OCI-LY7 (cell line): ENCODE results near the gene VIL1. TPM values are rescaled to one million over a fixed set of nuclear protein-coding genes. Genes with fewer than 3 reads are reported as not detected.

Source experiments
- BruUV-seq: library from RNA; stranded (reverse); fragments of 400-500 nt; replicated peaks from 2 replicates; lab custom pipeline; 2021; lab: Mats Ljungman, UMichigan
- CTCF ChIA-PET: fragments of 300-600 bp; sonication (Branson Sonifier 250); formaldehyde crosslinking; loops from one replicate; lab custom pipeline; 2022; ENCODE audit warnings: antibody characterized with exemption; ENCODE audit not compliant: unreplicated experiment; lab: Charles Lee
- POLR2A ChIA-PET: fragments of 300-600 bp; sonication (Branson Sonifier 250); formaldehyde crosslinking; loops from one replicate; lab custom pipeline; 2022; ENCODE audit warnings: antibody characterized with exemption; lab: Charles Lee
- DNase-seq: peaks from one replicate; pipeline ENCODE4 v3.0.0-alpha.2; 2015; ENCODE audit warnings: low spot score
- H2AFZ ChIP-seq: fragments of 200-600 bp; sonication (generic), shearing (Covaris generic); 2 replicates; pipeline ENCODE4 v1.6.1; 2014; ENCODE audit warnings: mild to moderate bottlenecking, antibody characterized with exemption, low read length, moderate library complexity
- H3K27ac ChIP-seq: fragments of 200-600 bp; sonication (generic); 2 replicates; pipeline ENCODE4 v1.5.1; 2014; ENCODE audit warnings: mixed run types, low read depth, mild to moderate bottlenecking, moderate library complexity, low read length, inconsistent platforms; ENCODE audit not compliant: poor library complexity, severe bottlenecking
- H3K36me3 ChIP-seq: fragments of 200-600 bp; sonication (generic); 2 replicates; pipeline ENCODE4 v1.6.1; 2014; ENCODE audit warnings: mild to moderate bottlenecking, antibody characterized with exemption, low read length, moderate library complexity, mixed read lengths; ENCODE audit not compliant: insufficient read depth
- H3K4me1 ChIP-seq: fragments of 200-600 bp; sonication (generic); 2 replicates; pipeline ENCODE4 v1.5.1; 2014; ENCODE audit warnings: mild to moderate bottlenecking, low read length; ENCODE audit not compliant: insufficient read depth, poor library complexity, severe bottlenecking
- H3K4me2 ChIP-seq: fragments of 200-600 bp; sonication (generic); 2 replicates; pipeline ENCODE4 v1.6.1; 2014; ENCODE audit warnings: mild to moderate bottlenecking, low read length
- H3K4me3 ChIP-seq: fragments of 200-600 bp; sonication (generic); 2 replicates; pipeline ENCODE4 v1.5.1; 2014; ENCODE audit warnings: mild to moderate bottlenecking, low read depth, low read length; ENCODE audit not compliant: poor library complexity, severe bottlenecking
- H3K79me2 ChIP-seq: fragments of 200-600 bp; sonication (generic); 2 replicates; pipeline ENCODE4 v1.6.1; 2016; ENCODE audit warnings: low read depth, mild to moderate bottlenecking, low read length, moderate library complexity, mixed read lengths; ENCODE audit not compliant: insufficient read depth
- H3K9me2 ChIP-seq: fragments of 200-600 bp; sonication (generic); 2 replicates; pipeline ENCODE4 v1.6.1; 2016; ENCODE audit warnings: mild to moderate bottlenecking, low read length, mixed read lengths; ENCODE audit not compliant: insufficient read depth
- H3K9me3 ChIP-seq: fragments of 200-600 bp; sonication (generic); 2 replicates; pipeline ENCODE4 v1.6.1; 2014; ENCODE audit warnings: mild to moderate bottlenecking, mixed run types, low read length, mixed read lengths
- H4K20me1 ChIP-seq: fragments of 200-600 bp; sonication (generic); 2 replicates; pipeline ENCODE4 v1.6.1; 2014; ENCODE audit warnings: mild to moderate bottlenecking, antibody characterized with exemption, low read length, moderate library complexity, mixed read lengths; ENCODE audit not compliant: insufficient read depth
- CTCF ChIP-seq: fragments of 200-600 bp; sonication (generic); conservative IDR thresholded peaks from 2 replicates; pipeline ENCODE4 v1.5.1; 2014; ENCODE audit warnings: mild to moderate bottlenecking, antibody characterized with exemption, low read length, moderate library complexity, mixed read lengths
- EZH2phosphoT487 ChIP-seq: fragments of 200-600 bp; sonication (generic); IDR thresholded peaks from 2 replicates; pipeline ENCODE4 v1.6.1; 2018; ENCODE audit warnings: low read depth, borderline replicate concordance, mild to moderate bottlenecking, mixed run types, antibody characterized with exemption, low read length, moderate library complexity, mixed read lengths
- intact Hi-C: fragments of 100-400 bp; cut with micrococcal nuclease; formaldehyde crosslinking; loops from one replicate; pipeline ENCODE4 v1.10.0; 2022; ENCODE audit not compliant: unreplicated experiment
- total RNA-seq, 2 experiments: library from RNA; depleted of rRNA in 1 of 2; stranded (reverse); fragments of >200 nt in 1 of 2; shearing (Covaris generic) in 1 of 2; gene quantifications; 2 replicates each; pipeline ENCODE4 v1.2.3, GENCODE V29; 2014 to 2022

VIL1 gene
- total RNA-seq, 2 experiments from 2014 or later = 0.47 TPM; not detected in 1

GRCh38 chr2:218419630-218420216, 800 bp downstream of the VIL1 start:
- Histone ChIP-seq H3K4me2 (no peak overlapping the region), H3K36me3 (no peaks in the 10 kb centered on the region), H3K9me2 (no peaks in the 10 kb centered on the region), H3K4me1 (no peaks in the 10 kb centered on the region), H3K27ac (no peak overlapping the region), H3K9me3 (no peaks in the 10 kb centered on the region), H4K20me1 (no peaks in the 10 kb centered on the region), H3K79me2 (no peaks in the 10 kb centered on the region), H3K4me3 (no peak overlapping the region), H2AFZ (no peak overlapping the region)
- POLR2A ChIA-PET = no interaction called here
- CTCF ChIA-PET = no interaction called here
- no peak for DNase-seq
- no TSS peak for BruUV-seq
- intact Hi-C loops = no loop called here
- no peak for TF ChIP-seq CTCF
- TF ChIP-seq EZH2phosphoT487 = no peak

GRCh38 chr2:218421027-218421426, 2.1 kb downstream of the VIL1 start:
- no peak overlapping the region for H3K4me3 ChIP-seq
- H3K27ac ChIP-seq = no peak overlapping the region
- H4K20me1 ChIP-seq = no peaks in the 10 kb centered on the region
- intact Hi-C loops = no loop called here
- H3K9me3 ChIP-seq = no peaks in the 10 kb centered on the region
- H3K79me2 ChIP-seq = no peaks in the 10 kb centered on the region
- POLR2A ChIA-PET = interaction anchor here (0.5 to 0.8 kb wide), 2 partner anchors 151 to 194 kb away, joined by 4 to 5 read pairs; partner anchors contain the start of gene PNKD
- TF ChIP-seq CTCF (no peak), EZH2phosphoT487 (no peak)
- H3K4me2 ChIP-seq = no peak overlapping the region
- no peaks in the 10 kb centered on the region for H3K36me3 ChIP-seq
- no peaks in the 10 kb centered on the region for H3K9me2 ChIP-seq
- no peaks in the 10 kb centered on the region for H3K4me1 ChIP-seq
- BruUV-seq = no TSS peak
- no peak for DNase-seq
- no peak overlapping the region for H2AFZ ChIP-seq
- CTCF ChIA-PET = no interaction called here

GRCh38 chr2:218422403-218423086, 3.6 kb downstream of the VIL1 start:
- no peak overlapping the region for H3K4me2 ChIP-seq
- no peak overlapping the region for H3K27ac ChIP-seq

More at GRCh38 chr2:218422403-218423086, 3.6 kb downstream of the VIL1 start:
- intact Hi-C loops = no loop called here
- Histone ChIP-seq H3K4me3 (no peak overlapping the region), H3K4me1 (no peaks in the 10 kb centered on the region), H4K20me1 (no peaks in the 10 kb centered on the region), H3K9me2 (no peaks in the 10 kb centered on the region), H2AFZ (no peak overlapping the region), H3K79me2 (no peaks in the 10 kb centered on the region), H3K9me3 (no peaks in the 10 kb centered on the region), H3K36me3 (no peaks in the 10 kb centered on the region)
- TF ChIP-seq CTCF = no peak
- TF ChIP-seq EZH2phosphoT487 = no peak
- ChIA-PET CTCF (no interaction called here), POLR2A (interaction anchor here (0.6 kb wide), 2 partner anchors 25 to 42 kb away, joined by 3 read pairs; no protein-coding TSS in a partner anchor)
- no TSS peak for BruUV-seq
- no peak for DNase-seq
